HUES6 (cell line): ENCODE data around the gene TBXAS1.

Experiments
- H3K27ac ChIP-seq: 2 replicates; pipeline ENCODE4 v1.7.0; 2013; ENCODE audit warnings: low read depth, mild to moderate bottlenecking, low read length, inconsistent platforms
- H3K27me3 ChIP-seq: 2 replicates; pipeline ENCODE4 v1.6.1; 2013; ENCODE audit warnings: low read length; ENCODE audit not compliant: control insufficient read depth, insufficient read depth
- H3K36me3 ChIP-seq: 2 replicates; pipeline ENCODE4 v1.6.1; 2013; ENCODE audit warnings: low read length; ENCODE audit not compliant: control insufficient read depth, insufficient read depth
- H3K4me1 ChIP-seq: 2 replicates; pipeline ENCODE4 v1.6.1; 2013; ENCODE audit warnings: low read length; ENCODE audit not compliant: control insufficient read depth, insufficient read depth
- H3K4me3 ChIP-seq: 2 replicates; pipeline ENCODE4 v1.5.1; 2013; ENCODE audit warnings: low read depth, low read length
- H3K9ac ChIP-seq: one replicate; pipeline ENCODE4 v1.6.1; 2013; ENCODE audit warnings: mild to moderate bottlenecking, low read length
- H3K9me3 ChIP-seq: 2 replicates; pipeline ENCODE4 v1.6.1; 2013; ENCODE audit warnings: low read depth, low read length; ENCODE audit not compliant: control insufficient read depth, insufficient read depth

TBXAS1 gene

DNA sequence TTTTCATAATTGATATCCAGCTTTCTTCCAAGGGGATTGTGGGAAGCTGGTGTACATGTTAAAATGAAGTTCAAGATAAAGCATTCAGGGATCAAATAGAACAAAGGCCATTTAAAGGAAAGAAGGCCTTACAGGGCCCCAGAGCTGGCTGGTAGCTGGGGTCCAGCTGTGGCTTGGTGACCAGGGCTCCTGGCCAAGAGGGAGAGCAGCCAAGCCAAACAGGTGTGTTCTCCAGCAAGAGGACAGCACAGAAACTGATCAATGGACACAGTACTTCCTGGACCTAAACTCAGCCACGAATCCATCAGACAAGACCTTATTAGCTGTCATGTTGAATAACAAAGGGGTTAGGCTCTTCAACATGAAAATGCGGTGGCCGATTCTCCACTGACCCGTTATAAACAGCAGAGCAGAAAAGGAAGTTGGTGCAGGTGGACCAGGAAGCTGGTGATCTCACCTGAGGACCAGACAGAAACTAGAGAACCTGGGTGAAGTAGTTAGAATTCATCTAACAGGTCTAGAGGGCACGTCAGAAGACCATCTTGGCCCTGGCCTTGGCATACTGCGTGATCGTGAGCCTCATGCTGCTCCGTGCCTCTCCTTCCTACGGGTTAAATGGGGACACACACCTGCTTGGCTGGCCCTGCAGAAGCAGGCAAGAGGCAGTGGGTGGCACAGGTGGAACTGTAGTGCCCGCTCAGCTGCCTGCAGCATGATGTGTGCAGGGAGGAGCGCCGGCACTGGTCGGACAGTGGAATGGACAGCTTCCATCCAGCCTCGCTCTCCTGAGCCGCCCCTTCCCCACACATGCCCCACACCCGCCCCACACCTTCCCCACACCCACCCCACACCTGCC is 179.9 kb downstream of the TBXAS1 start:
- H3K4me1 ChIP-seq = peaks cover 9% of the 10 kb centered on the region; the same call in 1 of the 2 replicates
- H3K27ac ChIP-seq = no peak overlapping the region
- no peak overlapping the region for H3K4me3 ChIP-seq
- no peaks in the 10 kb centered on the region for H3K36me3 ChIP-seq
- H3K27me3 ChIP-seq = no peaks in the 10 kb centered on the region
- H3K9me3 ChIP-seq = no peaks in the 10 kb centered on the region
- H3K9ac ChIP-seq = no peak overlapping the region

DNA sequence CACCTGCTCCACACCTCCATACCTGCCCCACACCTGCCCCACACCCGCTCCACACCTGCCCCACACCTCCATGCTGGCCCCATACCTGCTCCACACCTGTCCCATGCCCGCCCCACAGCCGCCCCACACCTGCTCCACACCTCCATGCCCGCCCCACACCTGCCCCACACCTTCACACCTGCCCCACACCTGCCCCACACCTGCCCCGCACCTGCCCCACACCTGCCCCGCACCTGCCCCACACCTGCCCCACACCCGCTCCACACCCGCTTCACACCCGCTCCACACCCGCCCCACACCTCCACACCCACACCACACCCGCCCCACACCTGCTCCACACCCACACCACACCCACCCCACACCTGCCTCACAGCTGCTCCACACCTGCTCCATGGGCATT is 180.7 kb downstream of the TBXAS1 start:
- H3K4me1 ChIP-seq = peaks cover 9% of the 10 kb centered on the region; the same call in 1 of the 2 replicates
- H3K4me3 ChIP-seq = no peak overlapping the region
- H3K27me3 ChIP-seq = no peaks in the 10 kb centered on the region
- no peaks in the 10 kb centered on the region for H3K36me3 ChIP-seq
- no peak overlapping the region for H3K9ac ChIP-seq
- no peaks in the 10 kb centered on the region for H3K9me3 ChIP-seq
- no peak overlapping the region for H3K27ac ChIP-seq

DNA sequence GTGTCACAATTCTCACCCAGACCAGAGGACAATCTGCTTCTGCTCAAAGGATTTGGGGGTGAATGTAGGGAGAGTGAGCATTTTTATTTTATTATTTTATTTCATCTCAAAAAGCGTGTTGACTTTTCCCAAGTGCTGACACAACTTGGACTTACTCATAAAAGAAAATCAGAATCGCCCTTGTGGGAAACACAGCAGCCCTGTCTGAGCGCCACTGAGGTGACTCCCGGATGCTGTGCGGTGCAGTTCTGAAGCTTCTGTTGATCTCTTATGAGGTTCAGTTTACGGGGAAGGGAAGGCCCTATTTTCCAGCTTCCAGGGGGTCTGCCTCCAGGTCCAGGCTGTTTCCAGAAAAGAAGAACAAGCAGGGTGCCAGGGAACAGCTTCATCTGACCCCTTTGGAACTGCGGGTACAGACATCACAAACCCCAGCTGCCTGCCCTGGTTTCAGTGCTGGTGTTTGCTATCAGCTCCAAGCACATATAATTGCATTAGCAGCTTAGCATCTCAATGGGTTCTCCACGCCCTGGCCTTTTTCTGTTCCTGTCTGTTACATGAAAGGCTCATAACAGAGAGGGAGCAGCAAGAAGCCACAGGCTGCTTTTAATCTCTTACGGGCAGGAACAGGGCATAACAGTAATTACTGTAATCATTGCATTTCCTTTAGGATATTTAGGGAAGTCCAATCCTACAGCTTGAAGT is 181.3 kb downstream of the TBXAS1 start:
- Histone ChIP-seq H3K36me3 (no peaks in the 10 kb centered on the region), H3K4me3 (no peak overlapping the region), H3K4me1 (peaks cover 9% of the 10 kb centered on the region; the same call in 1 of the 2 replicates), H3K27ac (no peak overlapping the region), H3K27me3 (no peaks in the 10 kb centered on the region), H3K9me3 (no peaks in the 10 kb centered on the region), H3K9ac (no peak overlapping the region)

GRCh38 chr7:140013676-140014075 is 184.6 kb downstream of the TBXAS1 start:
- Histone ChIP-seq H3K36me3 (no peaks in the 10 kb centered on the region), H3K4me1 (peaks cover 9% of the 10 kb centered on the region; the same call in 1 of the 2 replicates), H3K9me3 (no peaks in the 10 kb centered on the region), H3K27me3 (no peaks in the 10 kb centered on the region), H3K27ac (no peak overlapping the region), H3K9ac (no peak overlapping the region), H3K4me3 (no peak overlapping the region)

DNA sequence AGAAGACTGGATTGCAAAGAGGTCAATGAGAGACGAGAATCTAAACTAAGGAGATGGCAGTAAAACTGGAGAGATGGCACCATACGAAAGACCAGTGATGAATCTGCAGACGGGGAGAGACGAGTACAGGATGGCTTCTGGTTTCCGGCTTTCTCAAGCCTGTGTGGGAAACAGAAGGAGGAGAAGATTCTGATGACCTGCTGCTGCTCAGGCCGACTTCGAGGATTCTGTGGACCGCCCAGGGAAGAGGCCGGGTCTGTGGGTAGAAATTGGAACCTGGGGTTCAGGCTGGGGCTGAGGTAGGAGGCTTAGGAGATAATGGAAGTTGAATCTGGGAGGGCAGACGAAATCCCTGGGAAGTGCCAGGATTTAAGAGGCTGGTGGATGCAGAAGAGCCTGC is 185.1 kb downstream of the TBXAS1 start:
- H3K9ac ChIP-seq = no peak overlapping the region
- H3K9me3 ChIP-seq = no peaks in the 10 kb centered on the region
- H3K4me3 ChIP-seq = no peak overlapping the region
- H3K27me3 ChIP-seq = no peaks in the 10 kb centered on the region
- no peak overlapping the region for H3K27ac ChIP-seq
- no peaks in the 10 kb centered on the region for H3K36me3 ChIP-seq
- H3K4me1 ChIP-seq = peaks cover 9% of the 10 kb centered on the region; the same call in 1 of the 2 replicates

GRCh38 chr7:140015471-140015970 is 186.5 kb downstream of the TBXAS1 start:
- Histone ChIP-seq H3K27ac (no peak overlapping the region), H3K4me3 (no peak overlapping the region), H3K27me3 (no peaks in the 10 kb centered on the region), H3K9ac (no peak overlapping the region), H3K36me3 (no peaks in the 10 kb centered on the region), H3K9me3 (no peaks in the 10 kb centered on the region), H3K4me1 (peaks cover 6% of the 10 kb centered on the region; the same call in 1 of the 2 replicates)

DNA sequence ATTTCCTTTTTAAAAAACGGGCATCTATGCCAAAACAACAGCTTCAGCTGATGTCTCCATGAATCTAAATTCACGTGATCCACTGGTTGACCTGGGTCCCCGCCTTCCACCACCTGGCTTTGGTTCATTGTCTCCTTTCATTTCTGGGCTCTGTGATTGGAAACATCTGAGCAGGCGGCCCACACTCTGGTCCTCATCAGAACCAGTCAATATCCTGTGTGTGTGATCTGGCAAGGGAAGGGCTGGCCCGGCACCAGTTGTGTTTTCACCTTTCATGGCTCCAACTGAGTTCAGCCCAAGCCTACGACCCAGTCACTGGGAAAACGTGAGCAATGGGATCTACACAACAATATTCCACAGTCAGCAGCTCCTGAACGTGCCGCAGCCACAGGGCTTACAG is 187.5 kb downstream of the TBXAS1 start:
- Histone ChIP-seq H3K9ac (no peak overlapping the region), H3K27ac (no peak overlapping the region), H3K27me3 (no peaks in the 10 kb centered on the region), H3K4me1 (peaks cover 4% of the 10 kb centered on the region; the same call in 1 of the 2 replicates), H3K9me3 (no peaks in the 10 kb centered on the region), H3K4me3 (no peak overlapping the region), H3K36me3 (no peaks in the 10 kb centered on the region)

- no peaks in the 10 kb centered on the region for H3K36me3 ChIP-seq
- H3K9me3 ChIP-seq = no peaks in the 10 kb centered on the region
- no peak overlapping the region for H3K9ac ChIP-seq
These were observed 188.0 kb downstream of the TBXAS1 start for GRCh38 chr7:140017034-140017433.

DNA sequence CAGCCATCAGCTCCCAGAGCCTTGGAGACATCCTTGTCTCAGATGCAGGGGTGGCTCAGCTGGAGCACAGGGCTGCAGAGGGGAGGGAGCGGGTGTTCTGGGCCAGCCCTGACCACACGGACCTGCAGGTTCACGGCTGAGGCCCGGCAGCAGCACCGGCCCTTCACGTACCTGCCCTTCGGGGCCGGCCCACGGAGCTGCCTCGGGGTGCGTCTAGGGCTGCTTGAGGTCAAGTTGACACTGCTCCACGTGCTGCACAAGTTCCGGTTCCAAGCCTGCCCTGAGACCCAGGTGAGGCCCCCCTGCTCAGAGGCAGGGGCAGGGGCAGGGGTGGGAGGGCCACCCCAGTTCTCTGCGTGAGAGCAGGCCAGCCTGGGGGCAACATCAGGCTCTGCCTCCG is 188.5 kb downstream of the TBXAS1 start:
- H3K4me3 ChIP-seq = no peak overlapping the region
- H3K9ac ChIP-seq = no peak overlapping the region
- H3K27ac ChIP-seq = no peak overlapping the region
- no peaks in the 10 kb centered on the region for H3K9me3 ChIP-seq
- no peaks in the 10 kb centered on the region for H3K27me3 ChIP-seq
- no peaks in the 10 kb centered on the region for H3K4me1 ChIP-seq
- H3K36me3 ChIP-seq = no peaks in the 10 kb centered on the region

More at GRCh38 chr7:140017034-140017433, 188.0 kb downstream of the TBXAS1 start:
- no peak overlapping the region for H3K4me3 ChIP-seq
- H3K27me3 ChIP-seq = no peaks in the 10 kb centered on the region
- H3K4me1 ChIP-seq = peaks cover 2% of the 10 kb centered on the region; the same call in 1 of the 2 replicates
- no peak overlapping the region for H3K27ac ChIP-seq

- H3K9ac ChIP-seq = no peak overlapping the region
- no peaks in the 10 kb centered on the region for H3K27me3 ChIP-seq
- no peak overlapping the region for H3K27ac ChIP-seq
- no peaks in the 10 kb centered on the region for H3K36me3 ChIP-seq
- no peaks in the 10 kb centered on the region for H3K9me3 ChIP-seq
- no peak overlapping the region for H3K4me3 ChIP-seq
- no peaks in the 10 kb centered on the region for H3K4me1 ChIP-seq
These were observed 189.3 kb downstream of the TBXAS1 start for GRCh38 chr7:140018125-140019043.
